Measurements from ENCODE around the gene TRAPPC11.

GRCh38 chr4:183670251-183670650 is 11.2 kb downstream of the TRAPPC11 start:
- TF ChIP-seq ZFX (IDR thresholded peaks at IDR 0.05) (no peak), CTCF (IDR thresholded peaks at IDR 0.05 in 2 of 3, conservative IDR thresholded peaks at IDR 0.05 in 1 of 3; ENCODE audit: borderline replicate concordance in 1 of 3, insufficient read depth in 1 of 3, low read depth in 2 of 3, low read length in 2 of 3) (no peak), POLR2A (IDR thresholded peaks at IDR 0.05; ENCODE audit: borderline replicate concordance, extremely low read depth, insufficient read depth, insufficient read length) (no peak), MAX (IDR thresholded peaks at IDR 0.05) (no peak), RAD21 (IDR thresholded peaks at IDR 0.05; ENCODE audit: low read depth) (no peak), REST (IDR thresholded peaks at IDR 0.05; ENCODE audit: low read depth) (no peak), EZH2 (IDR thresholded peaks at IDR 0.05) (no peak)
